ENCODE data around the gene HCN1.
"Not testable (repeated sequence)": the region's sequence is repeated elsewhere in the genome, so short reads cannot be mapped to it uniquely, and the experiment has no call there.

HCN1 gene

DNA sequence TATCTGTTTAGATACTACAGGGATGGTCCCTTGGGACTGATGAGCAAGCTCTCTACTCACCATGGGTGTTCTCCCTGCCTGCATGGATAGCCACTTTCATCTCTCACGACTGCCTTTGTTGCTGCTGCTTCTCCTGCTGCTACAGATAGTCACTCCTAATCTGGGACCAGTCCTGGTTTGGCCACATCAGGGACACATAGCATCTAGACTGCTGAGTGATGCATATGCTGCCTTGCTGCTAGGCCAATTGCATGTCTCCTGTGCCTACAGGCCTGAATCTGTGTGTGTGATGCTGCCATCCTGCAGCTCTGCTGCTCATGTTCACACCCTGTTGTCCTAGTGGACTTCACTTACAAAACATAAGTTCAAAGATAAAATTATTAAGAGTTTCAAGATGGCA lies 297.1 kb downstream of the HCN1 start:
- TF ChIP-seq, protein P1, sequence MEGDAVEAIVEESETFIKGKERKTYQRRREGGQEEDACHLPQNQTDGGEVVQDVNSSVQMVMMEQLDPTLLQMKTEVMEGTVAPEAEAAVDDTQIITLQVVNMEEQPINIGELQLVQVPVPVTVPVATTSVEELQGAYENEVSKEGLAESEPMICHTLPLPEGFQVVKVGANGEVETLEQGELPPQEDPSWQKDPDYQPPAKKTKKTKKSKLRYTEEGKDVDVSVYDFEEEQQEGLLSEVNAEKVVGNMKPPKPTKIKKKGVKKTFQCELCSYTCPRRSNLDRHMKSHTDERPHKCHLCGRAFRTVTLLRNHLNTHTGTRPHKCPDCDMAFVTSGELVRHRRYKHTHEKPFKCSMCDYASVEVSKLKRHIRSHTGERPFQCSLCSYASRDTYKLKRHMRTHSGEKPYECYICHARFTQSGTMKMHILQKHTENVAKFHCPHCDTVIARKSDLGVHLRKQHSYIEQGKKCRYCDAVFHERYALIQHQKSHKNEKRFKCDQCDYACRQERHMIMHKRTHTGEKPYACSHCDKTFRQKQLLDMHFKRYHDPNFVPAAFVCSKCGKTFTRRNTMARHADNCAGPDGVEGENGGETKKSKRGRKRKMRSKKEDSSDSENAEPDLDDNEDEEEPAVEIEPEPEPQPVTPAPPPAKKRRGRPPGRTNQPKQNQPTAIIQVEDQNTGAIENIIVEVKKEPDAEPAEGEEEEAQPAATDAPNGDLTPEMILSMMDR (conservative IDR thresholded peaks at IDR 0.05; ENCODE audit: control insufficient read depth, insufficient read depth, low read depth, low read length) = no peak
- peak; percentile 32 for DNase-seq (ENCODE audit: low read depth)

DNA sequence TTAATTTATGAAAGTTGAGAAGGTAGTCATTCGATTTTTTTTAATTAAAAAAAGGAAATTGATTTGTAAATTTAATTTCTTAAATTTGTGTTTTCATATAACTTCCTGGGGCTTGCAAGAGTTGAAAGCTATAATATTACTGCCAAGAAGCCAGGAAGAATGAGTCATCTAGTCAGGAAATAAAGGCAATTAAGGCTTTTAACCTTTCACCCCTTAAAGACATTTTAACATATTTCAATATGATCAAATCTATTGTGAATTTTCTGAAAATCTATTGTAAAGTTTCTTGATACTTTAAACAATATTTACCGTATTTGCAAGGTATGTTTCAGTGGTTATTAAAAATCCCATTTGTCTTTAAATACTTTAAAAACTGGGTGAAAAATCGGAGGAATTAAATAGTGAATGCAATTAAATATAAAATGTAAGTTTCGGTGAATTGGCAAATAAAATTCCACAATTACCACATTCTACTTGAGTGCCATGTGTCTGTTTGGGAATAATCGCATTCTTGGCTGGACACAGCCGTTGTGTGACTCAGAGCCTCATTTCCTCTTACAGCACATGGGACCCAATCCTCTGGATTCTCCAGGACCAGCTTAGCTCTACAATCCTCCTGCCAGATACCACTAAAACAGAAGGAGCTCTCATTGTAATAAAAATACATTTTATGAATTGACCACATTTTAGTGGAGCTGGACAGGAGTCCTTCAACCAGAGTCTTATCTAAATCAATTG lies 310.7 kb downstream of the HCN1 start:
- peak; percentile 80 for DNase-seq (ENCODE audit: low read depth)

More for the DNA sequence above, 297.1 kb downstream of the HCN1 start:
- H3K4me3 ChIP-seq (ENCODE audit: control insufficient read depth, low read depth, low read length) = no peak overlapping the region

DNA sequence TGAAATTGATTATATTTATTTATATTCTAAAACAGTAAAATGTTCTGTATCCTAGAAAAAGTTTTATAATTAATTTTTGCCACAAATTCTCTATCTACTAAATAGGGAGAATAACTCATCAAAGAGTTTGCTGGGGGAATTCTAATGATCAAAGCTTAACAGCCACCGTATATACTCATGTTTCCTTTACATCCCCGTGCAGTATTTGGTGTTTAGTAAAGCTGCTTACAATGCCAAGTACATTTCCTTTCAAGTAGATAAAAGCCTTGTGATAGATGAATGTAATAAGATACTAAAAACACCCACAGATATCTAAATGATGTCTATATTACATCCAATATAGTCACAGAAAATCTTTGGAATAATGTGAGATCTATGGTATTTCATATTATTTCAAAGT lies 312.2 kb downstream of the HCN1 start:
- DNase-seq (ENCODE audit: low read depth) = no peak
- TF ChIP-seq, protein P1 (conservative IDR thresholded peaks at IDR 0.05; ENCODE audit: control insufficient read depth, insufficient read depth, low read depth, low read length) = no peak
- no peak overlapping the region for H3K4me3 ChIP-seq (ENCODE audit: control insufficient read depth, low read depth, low read length)

More for the DNA sequence above, 310.7 kb downstream of the HCN1 start:
- H3K4me3 ChIP-seq (ENCODE audit: control insufficient read depth, low read depth, low read length) = no peak overlapping the region
- TF ChIP-seq, protein P1 (conservative IDR thresholded peaks at IDR 0.05; ENCODE audit: control insufficient read depth, insufficient read depth, low read depth, low read length) = no peak

DNA sequence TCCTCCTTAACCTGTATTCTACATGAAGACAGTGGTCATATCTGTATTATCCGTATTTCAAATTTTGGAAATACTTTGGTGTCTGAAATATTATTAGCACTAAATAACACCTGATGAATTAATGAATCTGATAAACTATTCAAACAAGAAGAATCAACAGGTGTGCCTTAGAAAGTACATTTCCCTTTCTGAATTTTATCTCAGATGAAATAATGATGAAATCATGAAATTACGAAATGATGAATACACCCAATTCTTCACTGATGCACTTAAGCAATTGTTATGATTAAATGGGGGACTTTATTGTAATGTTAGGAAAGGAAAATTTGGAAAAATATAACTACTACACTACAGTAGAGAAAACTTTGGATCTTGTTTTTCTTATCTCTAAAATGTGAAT lies 313.6 kb downstream of the HCN1 start:
- TF ChIP-seq, protein P1 (conservative IDR thresholded peaks at IDR 0.05; ENCODE audit: control insufficient read depth, insufficient read depth, low read depth, low read length) = no peak
- no peak for DNase-seq (ENCODE audit: low read depth)
- no peak overlapping the region for H3K4me3 ChIP-seq (ENCODE audit: control insufficient read depth, low read depth, low read length)

DNA sequence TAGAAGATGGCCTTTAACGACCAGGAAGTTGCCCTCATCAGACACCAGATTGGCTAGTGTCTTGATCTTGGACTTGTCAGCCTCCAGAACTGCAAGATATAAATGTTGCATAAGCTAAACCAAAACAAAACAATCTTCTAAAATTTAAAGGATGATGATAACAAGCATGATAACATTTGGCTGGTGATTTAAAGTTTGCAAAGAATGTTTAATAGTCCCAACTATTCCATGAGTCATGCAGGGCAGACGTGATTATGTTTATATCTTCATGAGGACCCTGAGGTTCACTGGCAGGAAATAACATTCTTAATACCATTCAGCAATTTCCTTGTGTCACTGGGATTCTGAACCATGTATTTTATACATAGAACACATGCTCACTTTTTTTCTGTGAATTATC lies 319.8 kb downstream of the HCN1 start:
- peak; percentile 8 for DNase-seq (ENCODE audit: low read depth)
- no peak overlapping the region for H3K4me3 ChIP-seq (ENCODE audit: control insufficient read depth, low read depth, low read length)
- TF ChIP-seq, protein P1 (conservative IDR thresholded peaks at IDR 0.05; ENCODE audit: control insufficient read depth, insufficient read depth, low read depth, low read length) = no peak

DNA sequence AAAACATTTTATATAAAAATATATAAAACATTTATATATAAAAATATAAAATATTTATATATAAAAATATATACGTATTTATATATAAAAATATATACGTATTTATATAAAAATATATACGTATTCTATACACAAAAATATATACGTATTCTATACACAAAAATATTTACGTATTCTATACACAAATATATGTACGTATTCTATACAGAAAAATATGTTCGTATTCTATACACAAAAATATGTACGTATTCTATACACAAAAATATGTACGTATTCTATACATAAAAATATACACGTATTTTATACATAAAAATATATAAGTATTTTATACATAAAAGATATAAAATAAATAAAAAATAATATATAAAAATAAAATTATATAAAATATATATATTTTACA lies 323.6 kb downstream of the HCN1 start:
- H3K4me3 ChIP-seq (ENCODE audit: control insufficient read depth, low read depth, low read length) = no peak overlapping the region
- TF ChIP-seq, protein P1 (conservative IDR thresholded peaks at IDR 0.05; ENCODE audit: control insufficient read depth, insufficient read depth, low read depth, low read length) = no peak
- DNase-seq (ENCODE audit: low read depth) = no peak

DNA sequence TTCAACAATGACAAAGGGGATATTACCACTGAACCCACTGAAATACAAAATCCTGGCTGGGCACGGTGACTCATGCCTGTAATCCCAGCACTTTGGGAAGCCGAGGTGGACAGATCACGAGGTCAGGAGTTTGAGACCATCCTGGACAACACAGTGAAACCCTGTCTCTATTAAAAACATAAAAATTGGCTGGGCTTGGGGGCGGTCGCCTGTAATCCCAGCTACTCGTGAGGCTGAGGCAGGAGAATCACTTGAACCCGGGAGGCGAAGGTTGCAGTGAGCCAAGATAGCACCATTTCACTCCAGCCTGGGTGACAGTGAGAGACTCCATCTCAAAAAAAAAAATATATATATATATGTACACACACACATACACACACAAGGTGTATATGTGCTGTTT lies 324.8 kb downstream of the HCN1 start:
- not testable (repeated sequence) for DNase-seq (ENCODE audit: low read depth); H3K4me3 ChIP-seq (ENCODE audit: control insufficient read depth, low read depth, low read length)
